Retina (tissue), 1 donor: ENCODE measurements around the gene CD27.

ENCODE experiments used
- DNase-seq: peaks from one replicate; pipeline ENCODE4 v3.0.0-alpha.2; 2016

The CD27 gene

DNA sequence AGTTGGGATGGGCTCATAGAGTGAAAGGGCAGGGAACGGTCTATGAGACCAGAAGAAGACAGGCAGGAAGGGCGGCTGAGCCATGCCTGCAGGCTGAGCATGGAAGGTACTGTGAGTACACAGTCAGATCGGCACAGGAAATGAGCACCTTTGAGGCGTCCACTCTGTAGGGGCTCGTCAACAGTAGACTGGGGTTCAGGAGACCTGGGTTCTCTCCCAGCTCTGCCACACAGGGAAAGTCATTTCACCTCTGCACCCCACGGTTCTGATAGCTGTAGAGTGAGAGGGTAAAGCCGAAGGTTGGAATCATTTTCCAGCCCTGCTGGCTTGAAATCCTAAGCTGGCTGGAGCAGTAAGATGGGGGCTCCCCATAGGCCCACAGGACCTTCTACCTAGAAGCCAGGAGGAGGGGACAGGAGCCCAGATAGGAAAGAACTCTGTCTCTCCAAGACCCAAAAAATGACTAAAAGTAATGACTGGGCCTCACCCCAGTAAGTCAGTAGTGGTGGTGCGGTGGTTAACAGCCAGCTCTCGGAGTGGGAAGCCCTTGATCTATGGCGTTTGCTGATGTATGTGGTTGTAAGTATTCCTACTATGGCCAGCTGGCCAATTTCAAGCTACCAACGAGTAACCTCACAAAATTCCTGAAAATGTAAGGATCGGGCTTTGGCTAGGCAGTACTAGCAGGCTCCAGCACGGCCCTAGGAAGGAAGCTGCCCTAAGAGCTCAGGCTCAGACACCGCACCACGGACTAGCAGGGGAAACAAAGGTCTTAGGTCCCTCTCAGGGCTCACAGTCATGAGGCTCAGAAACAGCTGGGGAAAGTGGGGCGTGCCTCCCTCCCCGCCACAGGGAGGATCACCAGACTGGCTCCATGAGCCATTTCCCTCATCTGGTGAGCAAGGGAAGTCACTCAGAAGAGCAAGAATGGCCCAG is 10.3 kb upstream of the CD27 start:
- no peak for DNase-seq

DNA sequence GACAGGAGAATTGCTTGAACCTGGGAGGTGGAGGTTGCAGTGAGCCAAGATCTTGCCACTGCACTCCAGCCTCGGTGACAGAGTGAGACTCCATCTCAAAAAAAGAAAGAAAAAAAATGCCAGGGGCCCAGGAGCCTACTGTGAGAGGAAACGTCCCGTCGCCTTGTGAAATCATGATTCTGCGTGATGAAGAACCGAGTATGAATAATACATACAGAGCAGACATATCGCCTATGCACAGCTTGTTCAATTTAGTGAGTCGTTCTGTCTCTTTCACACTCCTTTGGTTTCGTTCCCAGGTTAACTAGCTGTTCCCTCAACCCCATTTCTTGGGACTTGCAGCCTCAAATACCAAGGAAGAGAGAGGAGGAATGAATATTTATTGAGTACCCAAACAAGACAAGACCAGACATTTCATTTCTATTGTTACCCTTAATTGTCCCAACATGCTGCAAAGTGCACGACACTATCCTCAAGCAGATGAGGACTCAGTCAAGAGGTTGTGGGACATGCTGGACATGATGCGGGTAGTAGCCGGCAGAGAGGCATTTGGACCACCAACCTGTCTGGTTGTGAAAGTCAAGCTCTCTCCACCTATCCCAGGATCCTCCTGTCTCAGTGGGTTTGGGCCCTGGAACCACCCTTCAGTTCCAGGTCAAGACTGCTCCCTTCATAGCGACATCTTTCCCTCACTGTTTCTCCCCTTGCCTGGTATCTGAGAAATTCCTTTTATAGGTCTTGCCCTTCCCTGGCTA is 8.6 kb upstream of the CD27 start:
- no peak for DNase-seq

DNA sequence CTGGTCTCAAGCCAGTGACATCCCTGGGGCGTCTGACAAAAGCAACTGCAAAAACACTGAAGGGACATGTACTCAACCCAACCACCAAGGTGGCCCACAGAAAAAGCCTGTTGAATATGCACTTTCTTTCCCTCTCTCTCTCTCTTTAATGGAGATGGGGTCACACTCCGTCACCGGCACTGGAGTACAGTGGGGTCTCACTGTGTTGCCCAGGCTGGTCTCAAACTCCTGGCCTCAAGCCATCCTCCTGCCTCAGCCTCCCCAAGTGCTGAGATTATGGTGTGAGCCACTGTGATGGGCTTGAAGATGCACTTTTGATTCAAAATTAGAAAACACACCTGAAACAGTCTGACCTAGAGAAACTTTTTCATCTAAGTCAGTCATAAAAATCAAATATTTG is 7.2 kb upstream of the CD27 start:
- no peak for DNase-seq

DNA sequence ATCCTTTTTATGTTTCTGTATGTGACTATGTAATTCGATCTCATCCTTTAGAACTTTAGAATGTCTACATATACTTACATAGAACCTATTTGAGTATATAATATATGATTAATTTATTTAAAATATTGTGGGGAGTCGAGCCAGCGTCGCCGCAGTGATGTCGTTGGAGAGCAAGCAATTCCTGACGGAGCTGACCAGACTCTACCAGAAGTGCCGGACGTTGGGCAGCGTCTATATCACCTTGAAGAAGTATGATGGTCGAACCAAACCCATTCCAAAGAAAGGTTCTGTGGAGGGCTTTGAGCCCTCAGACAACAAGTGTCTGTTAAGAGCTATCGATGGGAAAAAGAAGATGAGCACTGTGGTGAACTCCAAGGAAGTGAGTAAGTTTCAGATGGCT is 6.4 kb upstream of the CD27 start:
- no peak for DNase-seq

DNA sequence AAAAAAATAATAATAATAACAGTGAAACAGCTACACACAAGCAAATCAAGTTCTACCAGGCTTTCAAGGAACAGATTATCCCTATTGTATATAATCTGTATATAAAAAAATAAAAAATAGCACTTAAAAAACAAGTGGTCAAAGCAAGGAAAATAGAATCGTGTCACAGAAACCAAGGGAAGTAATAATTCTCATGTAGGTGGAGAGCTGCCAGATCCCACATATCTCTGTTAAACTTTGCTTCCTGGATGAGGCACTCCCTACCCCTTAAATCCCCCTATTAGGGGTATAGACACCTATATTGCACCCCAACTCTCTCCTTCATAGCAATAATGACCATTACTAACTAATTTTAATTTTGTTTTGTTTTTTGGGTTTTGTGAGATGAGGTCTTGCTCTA is 4.4 kb upstream of the CD27 start:
- DNase-seq, result no peak

DNA sequence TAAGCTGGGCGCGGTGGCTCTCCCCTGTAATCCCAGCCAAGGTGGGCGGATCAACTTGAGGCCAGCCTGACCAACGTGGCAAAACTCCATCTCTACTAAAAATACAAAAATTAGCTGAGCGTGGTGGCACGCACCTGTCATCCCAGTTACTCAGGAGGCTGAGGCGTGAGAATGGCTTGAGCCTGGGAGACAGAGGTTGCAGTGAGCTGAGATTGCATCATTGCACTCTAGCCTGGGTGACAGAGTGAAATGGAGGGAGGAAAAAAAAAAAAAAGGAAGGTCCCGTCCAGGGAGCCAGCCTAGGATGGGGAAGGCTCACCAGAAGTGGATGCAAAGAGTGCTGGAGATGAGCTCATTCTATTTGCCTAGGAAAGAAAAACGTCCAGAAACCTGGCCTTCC is 1.9 kb upstream of the CD27 start:
- no peak for DNase-seq

DNA sequence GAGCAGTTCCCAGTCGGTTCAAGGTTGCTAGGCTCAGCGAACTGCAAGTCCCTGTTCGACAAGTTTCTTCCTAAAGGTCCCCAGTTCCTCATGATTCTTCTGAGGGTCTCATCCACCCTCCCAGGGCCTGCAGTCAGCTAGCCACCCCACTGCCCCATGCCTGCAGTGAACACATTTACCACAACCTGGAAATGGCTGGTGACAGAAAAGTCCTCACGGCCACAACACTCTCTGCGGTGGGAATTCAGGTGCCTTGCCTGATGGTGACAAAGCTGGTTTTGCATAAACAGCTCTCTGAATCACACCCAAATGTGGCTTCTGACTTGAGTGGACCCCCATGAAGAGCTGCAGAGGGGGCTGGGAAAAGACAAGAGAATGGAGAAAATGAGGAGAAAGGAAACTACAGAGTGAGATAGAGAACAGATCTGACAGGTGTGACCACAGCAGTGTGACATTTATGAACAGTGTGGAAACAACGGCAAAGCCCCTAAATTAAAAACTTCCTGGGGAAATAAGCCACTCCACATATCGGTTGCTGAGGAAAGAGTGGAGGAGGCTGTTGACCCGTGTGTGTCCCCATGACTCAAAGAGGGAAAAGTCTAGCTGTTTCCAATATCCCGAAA is 1.3 kb upstream of the CD27 start:
- DNase-seq, result no peak

DNA sequence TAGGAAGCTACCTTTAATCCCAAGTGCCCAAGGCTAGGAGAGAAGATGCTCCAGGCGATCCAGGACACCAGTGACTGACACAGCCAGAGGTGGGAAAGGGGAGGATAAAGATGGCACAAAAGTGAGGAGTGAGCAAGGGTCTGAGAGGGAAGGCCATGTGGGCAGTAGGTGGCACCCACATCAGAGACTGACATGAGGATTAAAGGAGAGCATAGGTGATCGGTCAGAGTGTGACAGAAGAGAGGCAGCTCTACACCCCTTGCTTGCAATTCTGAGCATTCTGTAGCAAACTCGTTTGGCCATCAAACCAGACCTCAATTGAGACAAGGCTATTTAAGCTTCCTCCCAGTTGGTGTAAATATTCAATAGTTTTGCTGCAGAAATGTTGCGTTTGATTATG is 724 bp upstream of the CD27 start:
- DNase-seq, result no peak

DNA sequence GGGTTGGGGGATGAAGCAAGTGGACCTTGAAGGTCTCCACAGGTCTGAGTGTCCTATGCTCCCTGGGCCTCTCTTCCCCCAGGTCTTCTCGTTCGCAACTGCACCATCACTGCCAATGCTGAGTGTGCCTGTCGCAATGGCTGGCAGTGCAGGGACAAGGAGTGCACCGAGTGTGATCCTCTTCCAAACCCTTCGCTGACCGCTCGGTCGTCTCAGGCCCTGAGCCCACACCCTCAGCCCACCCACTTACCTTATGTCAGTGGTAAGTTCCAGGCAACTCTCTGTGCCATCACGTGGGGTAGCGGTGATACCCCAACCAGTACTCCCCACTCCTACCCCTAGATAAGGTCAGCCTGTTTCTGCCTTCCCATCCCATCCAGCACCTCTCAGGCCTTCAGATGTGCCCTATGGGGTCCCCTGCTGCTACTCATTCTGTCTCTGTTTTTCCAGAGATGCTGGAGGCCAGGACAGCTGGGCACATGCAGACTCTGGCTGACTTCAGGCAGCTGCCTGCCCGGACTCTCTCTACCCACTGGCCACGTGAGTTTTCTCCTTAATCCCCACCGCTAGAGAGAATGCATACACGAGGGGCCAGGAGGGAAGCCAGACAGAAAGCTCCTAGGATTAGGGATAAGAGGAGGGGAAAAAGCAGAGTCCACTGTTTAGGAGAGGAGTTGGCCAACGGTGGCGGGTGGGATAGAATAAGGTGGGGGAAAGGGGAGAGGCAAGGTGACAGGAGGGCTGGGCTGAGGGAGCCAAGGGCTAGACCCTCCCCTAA is 5.5 kb downstream of the CD27 start:
- peak; percentile 51 for DNase-seq

DNA sequence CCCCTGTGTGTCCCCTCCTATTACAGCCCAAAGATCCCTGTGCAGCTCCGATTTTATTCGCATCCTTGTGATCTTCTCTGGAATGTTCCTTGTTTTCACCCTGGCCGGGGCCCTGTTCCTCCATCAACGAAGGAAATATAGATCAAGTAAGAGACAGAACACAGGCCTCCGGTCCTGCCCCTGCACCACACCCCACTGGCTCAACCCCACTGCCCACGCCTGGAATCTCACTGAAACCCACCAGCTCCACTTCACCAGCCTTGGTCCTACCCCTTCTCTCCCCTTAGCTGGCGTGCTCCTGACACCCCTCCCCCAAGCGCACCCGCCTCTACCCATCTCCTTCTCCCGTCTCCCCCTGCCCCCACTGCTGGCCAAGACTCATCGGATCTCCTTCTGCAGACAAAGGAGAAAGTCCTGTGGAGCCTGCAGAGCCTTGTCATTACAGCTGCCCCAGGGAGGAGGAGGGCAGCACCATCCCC is 6.2 kb downstream of the CD27 start:
- no peak for DNase-seq

DNA sequence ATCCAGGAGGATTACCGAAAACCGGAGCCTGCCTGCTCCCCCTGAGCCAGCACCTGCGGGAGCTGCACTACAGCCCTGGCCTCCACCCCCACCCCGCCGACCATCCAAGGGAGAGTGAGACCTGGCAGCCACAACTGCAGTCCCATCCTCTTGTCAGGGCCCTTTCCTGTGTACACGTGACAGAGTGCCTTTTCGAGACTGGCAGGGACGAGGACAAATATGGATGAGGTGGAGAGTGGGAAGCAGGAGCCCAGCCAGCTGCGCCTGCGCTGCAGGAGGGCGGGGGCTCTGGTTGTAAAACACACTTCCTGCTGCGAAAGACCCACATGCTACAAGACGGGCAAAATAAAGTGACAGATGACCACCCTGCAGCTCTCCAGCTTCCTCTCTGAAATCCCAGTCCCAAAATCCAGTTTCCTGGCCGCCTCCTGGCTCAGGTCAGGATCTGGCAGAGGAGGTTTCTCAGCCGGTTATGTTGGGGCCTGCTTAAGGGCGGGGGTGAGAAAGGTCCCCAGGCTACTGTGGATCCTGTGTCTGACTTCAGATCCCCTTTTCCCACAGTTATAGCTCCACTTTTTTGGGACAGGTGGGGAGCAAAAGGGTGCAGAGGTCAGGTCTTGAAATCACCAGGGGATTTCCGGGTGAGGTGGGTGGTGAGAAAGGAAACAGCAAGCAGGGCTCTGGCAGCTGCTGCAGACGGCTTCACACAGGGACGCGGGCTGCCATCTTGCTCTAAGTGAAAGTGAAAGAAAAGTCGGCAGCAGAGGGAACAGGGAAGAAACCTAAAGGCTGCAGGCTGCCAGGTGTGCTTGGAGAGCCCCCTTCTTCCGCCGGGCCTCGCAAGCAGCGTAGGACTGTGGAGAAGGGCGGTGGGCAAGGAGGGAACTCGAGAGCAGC is 6.8 kb downstream of the CD27 start, which contains the start of gene TAPBPL:
TAPBPL (plus strand) TSS at position 695 of the 897 bp plus-strand sequence. CDS start 207 bp downstream, outside the sequence.
- peak; percentile 93 for DNase-seq

DNA sequence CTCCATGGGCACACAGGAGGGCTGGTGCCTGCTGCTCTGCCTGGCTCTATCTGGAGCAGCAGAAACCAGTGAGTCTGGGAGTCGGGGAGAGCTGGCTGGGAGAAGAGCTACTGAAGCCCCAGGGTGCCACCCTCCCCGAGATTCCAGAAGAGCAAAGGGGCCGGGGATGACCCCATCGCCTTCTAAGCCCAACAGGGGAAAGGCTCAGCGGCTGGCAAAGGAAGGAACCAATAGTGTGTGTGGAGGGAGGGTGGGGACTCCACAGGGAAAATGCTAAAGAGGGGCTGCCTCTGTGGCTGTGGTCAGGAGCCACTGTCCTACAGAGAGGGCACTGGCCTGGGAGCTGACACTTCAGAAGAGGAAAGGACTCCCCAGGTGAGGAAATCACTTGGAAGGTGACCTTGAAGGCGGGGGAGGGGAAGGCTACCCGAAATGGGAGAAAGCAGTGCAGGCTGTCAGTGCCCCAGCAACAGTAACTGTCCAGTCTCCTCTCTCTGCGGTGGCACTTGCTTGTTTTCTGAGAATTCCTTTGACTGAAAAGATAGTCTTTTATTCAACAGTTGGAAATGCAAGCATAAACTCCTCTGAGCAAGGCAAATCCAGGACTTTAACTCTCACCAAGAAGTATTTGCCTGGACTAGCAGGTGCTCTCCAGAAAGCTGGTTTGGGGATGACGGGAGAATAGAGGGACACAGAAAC is 7.6 kb downstream of the CD27 start:
- no peak for DNase-seq

DNA sequence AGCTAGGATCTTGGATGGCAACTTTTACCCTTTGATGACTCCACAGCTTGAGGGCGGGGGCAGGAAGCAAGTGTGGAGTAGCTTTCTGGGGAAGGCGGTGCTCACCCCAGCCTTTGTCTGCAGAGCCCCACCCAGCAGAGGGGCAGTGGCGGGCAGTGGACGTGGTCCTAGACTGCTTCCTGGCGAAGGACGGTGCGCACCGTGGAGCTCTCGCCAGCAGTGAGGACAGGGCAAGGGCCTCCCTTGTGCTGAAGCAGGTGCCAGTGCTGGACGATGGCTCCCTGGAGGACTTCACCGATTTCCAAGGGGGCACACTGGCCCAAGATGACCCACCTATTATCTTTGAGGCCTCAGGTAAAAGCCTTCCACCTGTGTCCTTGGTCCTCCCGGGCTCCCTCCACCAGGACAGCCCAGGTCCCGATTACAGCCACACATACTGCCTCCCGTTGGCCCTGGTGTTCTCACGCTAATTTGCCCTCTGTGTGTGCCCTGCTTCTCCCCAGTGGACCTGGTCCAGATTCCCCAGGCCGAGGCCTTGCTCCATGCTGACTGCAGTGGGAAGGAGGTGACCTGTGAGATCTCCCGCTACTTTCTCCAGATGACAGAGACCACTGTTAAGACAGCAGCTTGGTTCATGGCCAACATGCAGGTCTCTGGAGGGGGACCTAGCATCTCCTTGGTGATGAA is 8.3 kb downstream of the CD27 start:
- no peak for DNase-seq

DNA sequence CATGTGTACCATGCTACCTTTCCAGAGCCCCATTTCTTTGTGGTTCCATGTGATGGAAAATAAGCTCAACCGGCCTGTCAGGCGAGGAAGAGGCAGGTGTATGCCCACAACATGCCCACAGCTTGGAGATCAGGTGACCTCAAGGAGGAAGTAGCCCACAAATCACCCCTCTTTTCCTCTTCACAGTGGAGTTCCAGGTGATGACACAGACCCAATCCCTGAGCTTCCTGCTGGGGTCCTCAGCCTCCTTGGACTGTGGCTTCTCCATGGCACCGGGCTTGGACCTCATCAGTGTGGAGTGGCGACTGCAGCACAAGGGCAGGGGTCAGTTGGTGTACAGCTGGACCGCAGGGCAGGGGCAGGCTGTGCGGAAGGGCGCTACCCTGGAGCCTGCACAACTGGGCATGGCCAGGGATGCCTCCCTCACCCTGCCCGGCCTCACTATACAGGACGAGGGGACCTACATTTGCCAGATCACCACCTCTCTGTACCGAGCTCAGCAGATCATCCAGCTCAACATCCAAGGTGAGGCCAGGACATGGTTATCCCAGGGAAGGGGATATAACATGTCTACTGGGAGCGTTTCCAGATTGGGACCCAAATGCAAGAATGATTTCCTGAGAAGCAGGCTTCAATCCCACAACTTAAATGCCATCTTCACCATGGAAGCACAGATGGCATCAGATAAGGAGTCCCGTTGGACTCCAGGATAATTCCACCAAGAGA is 12.6 kb downstream of the CD27 start:
- no peak for DNase-seq

DNA sequence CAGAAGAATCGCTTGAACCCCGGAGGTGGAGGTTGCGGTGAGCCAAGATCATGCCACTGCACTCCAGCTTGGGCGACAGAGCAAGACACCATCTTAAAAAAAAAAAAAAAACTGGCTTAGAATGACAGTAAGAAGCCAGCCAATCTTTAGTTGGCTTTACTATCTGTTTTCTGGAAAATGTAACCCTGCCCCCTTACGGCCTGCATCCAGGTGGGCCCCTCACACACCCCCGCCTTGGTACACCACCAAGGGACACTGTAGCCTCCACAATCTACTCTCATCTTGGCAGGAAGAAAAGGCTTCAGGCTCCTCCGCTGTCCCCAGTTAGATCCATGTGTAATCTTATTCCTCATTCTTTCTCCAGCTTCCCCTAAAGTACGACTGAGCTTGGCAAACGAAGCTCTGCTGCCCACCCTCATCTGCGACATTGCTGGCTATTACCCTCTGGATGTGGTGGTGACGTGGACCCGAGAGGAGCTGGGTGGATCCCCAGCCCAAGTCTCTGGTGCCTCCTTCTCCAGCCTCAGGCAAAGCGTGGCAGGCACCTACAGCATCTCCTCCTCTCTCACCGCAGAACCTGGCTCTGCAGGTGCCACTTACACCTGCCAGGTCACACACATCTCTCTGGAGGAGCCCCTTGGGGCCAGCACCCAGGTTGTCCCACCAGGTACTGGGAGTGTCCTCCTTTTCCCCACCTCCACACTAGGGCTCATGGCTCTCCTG is 13.7 kb downstream of the CD27 start:
- DNase-seq, result no peak

DNA sequence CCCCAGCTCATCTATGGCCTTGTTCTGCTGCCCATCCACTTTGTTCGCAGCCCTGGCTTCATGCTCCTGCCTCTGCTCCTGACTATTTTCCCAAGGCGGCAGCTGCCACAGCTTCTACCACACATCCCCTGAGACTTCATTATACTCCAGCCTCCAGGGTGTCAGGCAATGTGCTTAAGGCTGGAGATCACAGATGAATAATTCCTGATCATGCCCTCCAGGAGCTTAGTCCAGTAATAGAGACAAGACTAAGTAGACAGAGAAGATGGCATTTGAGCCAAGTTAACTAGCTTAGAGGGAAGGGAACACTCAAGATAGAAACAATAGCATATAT is 14.2 kb downstream of the CD27 start:
- DNase-seq, result no peak

DNA sequence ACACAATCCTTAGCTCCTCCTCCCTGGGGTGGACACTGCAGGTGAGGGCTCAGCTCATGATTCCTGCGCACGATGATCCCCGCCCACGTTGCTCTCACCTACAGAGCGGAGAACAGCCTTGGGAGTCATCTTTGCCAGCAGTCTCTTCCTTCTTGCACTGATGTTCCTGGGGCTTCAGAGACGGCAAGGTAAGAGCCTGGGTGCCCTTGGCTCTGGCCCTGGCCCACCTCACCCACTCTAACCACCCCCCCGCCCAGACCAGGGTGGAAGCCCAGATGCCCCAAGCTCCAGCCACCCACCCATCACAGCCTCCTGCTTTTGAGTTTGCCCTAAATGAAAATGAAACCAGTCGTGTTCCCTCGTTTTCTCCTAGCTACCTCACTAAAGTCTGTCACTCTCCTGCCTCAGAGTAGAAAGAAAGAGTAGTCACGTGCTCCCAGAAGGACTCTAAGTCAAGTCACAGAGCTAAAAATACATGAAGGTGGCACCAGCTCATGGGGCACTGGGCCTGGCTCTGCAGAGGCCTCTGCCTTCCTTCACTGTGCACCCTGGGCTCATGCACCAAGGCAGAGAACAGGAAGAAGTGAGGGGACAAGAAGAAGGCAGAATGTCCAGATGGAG is 16.1 kb downstream of the CD27 start:
- no peak for DNase-seq

DNA sequence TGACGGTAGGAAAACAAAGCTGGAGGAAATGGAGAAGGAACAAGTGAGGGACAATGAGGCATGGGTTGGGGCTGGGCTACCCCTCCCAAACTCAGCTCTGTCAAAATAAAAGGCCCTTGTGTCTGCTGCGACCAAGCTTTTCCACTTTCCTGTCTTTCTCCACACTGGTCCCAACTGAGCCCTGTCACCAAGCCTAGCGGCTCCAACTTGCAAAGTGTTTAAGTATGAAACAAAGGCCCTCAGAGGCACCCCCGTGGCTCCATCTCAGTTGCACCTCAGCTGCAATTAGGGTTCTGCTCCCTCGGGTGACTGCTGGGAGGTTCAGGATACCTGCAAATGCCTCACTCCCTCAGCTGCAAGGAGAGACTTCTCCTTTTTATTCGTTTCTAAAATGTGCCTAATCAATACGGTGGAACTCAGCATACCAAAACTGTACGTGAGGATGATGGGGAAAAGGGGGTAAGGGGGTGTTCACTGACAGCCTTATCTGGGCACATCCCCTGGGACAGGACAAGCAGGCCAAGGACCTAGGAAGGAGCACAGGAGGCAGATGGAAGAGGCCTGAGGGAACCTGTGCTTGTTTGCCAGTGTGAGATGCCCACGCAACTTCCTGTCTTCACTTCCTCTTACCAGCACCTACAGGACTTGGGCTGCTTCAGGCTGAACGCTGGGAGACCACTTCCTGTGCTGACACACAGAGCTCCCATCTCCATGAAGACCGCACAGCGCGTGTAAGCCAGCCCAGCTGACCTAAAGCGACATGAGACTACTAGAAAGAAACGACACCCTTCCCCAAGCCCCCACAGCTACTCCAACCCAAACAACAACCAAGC is 16.9 kb downstream of the CD27 start:
- DNase-seq, result no peak
